ENCODE measurements around the gene NECTIN1. TPM values are rescaled to one million over a fixed set of nuclear protein-coding genes. Genes with fewer than 3 reads are reported as not detected.

Gene NECTIN1
- total and polyA plus RNA-seq, 2 of the 13 experiments (the other 11 are each of a cell fraction or from before 2014, with no cell fraction given) = 3.9 to 7.3 TPM

DNA sequence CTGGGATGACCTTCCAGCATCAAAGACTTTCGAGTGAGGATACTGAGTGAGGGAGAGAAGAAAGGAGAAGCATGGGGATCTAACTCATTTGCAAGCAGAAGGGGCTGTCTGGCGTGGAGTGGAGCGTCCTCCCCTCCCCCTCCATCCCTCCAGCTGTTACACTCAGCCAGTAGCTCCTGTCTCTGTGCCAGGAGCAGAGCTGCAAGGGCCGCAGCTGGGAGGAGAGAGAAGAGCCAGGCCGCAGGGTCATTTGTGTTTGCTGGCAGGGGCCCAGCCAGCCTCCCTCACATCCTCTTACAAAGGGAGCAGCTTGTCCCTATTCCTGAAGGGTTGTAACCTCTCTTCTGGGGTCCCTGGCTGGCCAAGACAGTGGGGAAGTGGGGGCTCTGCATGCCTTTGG, 57.9 kb downstream of the NECTIN1 start:
- WGBS (ENCODE audit: low lambda C conversion rate) = 85% methylated on average over 4 of the region's 5 CpGs
- in situ Hi-C loops (cut with HindIII; ENCODE audit: extremely low pct_ligation_motif_present, low pct_unique_long_range_greater_than_20kb) = no loop called here
- BruUV-seq (replicated peaks) = no TSS peak

More for the DNA sequence above, 57.9 kb downstream of the NECTIN1 start:
- no peak for ATAC-seq
- no peaks in the 10 kb centered on the region for H3K36me3 ChIP-seq (replicated peaks in 1 of 2; ENCODE audit: control insufficient read depth in 1 of 2, insufficient read depth in 2 of 2, low read length in 2 of 2)
- POLR2A ChIA-PET = no interaction called here
- H3K27me3 ChIP-seq (ENCODE audit: control insufficient read depth in 1 of 2, insufficient read depth in 2 of 2, low read length in 2 of 2) = no peaks in the 10 kb centered on the region
- FAIRE-seq = no peak
- H3K4me2 ChIP-seq (ENCODE audit: low read depth, low read length) = no peak overlapping the region
- intact Hi-C loops (cut with micrococcal nuclease; ENCODE audit: unreplicated experiment) = no loop called here
- H3K9me3 ChIP-seq (ENCODE audit: low read length) = no peaks in the 10 kb centered on the region
- no peaks in the 10 kb centered on the region for H3K4me1 ChIP-seq (ENCODE audit: insufficient read depth, low read length)
- H3K79me2 ChIP-seq (ENCODE audit: insufficient read depth, low read length) = no peaks in the 10 kb centered on the region
- no peak for DNase-seq (ENCODE audit: low spot score)
- no peak overlapping the region for H3K4me3 ChIP-seq (replicated peaks in 1 of 3; ENCODE audit: insufficient read depth in 1 of 3, low read depth in 2 of 3, low read length in 3 of 3)
- CTCF ChIA-PET (ENCODE audit: low intra/inter-chr PET ratio, low total read pairs) = no interaction called here
- H4K20me1 ChIP-seq (ENCODE audit: insufficient read depth, low read length) = no peaks in the 10 kb centered on the region
- H3K27ac ChIP-seq (ENCODE audit: extremely low read length, insufficient read depth, low read length) = no peak overlapping the region
- H3K9ac ChIP-seq (ENCODE audit: insufficient read depth, low read depth, low read length) = no peak overlapping the region
- TF ChIP-seq, protein P1, sequence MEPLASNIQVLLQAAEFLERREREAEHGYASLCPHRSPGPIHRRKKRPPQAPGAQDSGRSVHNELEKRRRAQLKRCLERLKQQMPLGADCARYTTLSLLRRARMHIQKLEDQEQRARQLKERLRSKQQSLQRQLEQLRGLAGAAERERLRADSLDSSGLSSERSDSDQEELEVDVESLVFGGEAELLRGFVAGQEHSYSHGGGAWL (CRISPR knock-in tag; IDR thresholded peaks at IDR 0.05) = no peak
- TF ChIP-seq ZNF839 (CRISPR knock-in tag; IDR thresholded peaks at IDR 0.05; ENCODE audit: borderline replicate concordance) (no peak), ZNF615 (CRISPR knock-in tag; IDR thresholded peaks at IDR 0.05; ENCODE audit: borderline replicate concordance) (no peak), SNAPC2 (CRISPR knock-in tag; IDR thresholded peaks at IDR 0.05) (no peak), TMF1 (CRISPR knock-in tag; IDR thresholded peaks at IDR 0.05; ENCODE audit: low read depth) (no peak), ADNP (CRISPR knock-in tag; IDR thresholded peaks at IDR 0.05) (no peak), ZNF124 (CRISPR knock-in tag; IDR thresholded peaks at IDR 0.05) (no peak), SRY (CRISPR knock-in tag; IDR thresholded peaks at IDR 0.05) (no peak), ZNF501 (CRISPR knock-in tag; IDR thresholded peaks at IDR 0.05) (no peak), NBN (conservative IDR thresholded peaks at IDR 0.05) (no peak)
- TF ChIP-seq, protein P2, sequence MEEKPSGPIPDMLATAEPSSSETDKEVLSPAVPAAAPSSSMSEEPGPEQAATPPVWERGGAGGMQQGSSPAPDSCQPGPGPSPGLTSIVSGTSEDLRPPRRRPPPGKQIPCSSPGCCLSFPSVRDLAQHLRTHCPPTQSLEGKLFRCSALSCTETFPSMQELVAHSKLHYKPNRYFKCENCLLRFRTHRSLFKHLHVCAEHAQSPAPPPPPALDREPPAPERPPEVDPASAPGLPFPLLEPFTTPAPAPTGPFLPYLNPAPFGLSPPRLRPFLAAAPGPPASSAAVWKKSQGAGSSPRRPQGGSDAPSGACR (CRISPR knock-in tag; IDR thresholded peaks at IDR 0.05) = no peak
- TF ChIP-seq, protein P3, sequence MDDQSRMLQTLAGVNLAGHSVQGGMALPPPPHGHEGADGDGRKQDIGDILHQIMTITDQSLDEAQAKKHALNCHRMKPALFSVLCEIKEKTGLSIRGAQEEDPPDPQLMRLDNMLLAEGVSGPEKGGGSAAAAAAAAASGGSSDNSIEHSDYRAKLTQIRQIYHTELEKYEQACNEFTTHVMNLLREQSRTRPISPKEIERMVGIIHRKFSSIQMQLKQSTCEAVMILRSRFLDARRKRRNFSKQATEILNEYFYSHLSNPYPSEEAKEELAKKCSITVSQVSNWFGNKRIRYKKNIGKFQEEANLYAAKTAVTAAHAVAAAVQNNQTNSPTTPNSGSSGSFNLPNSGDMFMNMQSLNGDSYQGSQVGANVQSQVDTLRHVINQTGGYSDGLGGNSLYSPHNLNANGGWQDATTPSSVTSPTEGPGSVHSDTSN (CRISPR knock-in tag; IDR thresholded peaks at IDR 0.05; ENCODE audit: borderline replicate concordance) = no peak
- TF ChIP-seq, protein P4, sequence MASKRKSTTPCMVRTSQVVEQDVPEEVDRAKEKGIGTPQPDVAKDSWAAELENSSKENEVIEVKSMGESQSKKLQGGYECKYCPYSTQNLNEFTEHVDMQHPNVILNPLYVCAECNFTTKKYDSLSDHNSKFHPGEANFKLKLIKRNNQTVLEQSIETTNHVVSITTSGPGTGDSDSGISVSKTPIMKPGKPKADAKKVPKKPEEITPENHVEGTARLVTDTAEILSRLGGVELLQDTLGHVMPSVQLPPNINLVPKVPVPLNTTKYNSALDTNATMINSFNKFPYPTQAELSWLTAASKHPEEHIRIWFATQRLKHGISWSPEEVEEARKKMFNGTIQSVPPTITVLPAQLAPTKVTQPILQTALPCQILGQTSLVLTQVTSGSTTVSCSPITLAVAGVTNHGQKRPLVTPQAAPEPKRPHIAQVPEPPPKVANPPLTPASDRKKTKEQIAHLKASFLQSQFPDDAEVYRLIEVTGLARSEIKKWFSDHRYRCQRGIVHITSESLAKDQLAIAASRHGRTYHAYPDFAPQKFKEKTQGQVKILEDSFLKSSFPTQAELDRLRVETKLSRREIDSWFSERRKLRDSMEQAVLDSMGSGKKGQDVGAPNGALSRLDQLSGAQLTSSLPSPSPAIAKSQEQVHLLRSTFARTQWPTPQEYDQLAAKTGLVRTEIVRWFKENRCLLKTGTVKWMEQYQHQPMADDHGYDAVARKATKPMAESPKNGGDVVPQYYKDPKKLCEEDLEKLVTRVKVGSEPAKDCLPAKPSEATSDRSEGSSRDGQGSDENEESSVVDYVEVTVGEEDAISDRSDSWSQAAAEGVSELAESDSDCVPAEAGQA (IDR thresholded peaks at IDR 0.05; ENCODE audit: low read depth) = no peak
- TF ChIP-seq, protein P4 (CRISPR knock-in tag; IDR thresholded peaks at IDR 0.05; ENCODE audit: borderline replicate concordance) = no peak
- no peak overlapping the region for H2AFZ ChIP-seq (ENCODE audit: low read length)

Data from HepG2 (cell line).